VCaP (cell line): Measurements from ENCODE around the gene ACER3.

Source experiments
- H3K27ac ChIP-seq: fragments of 450-650 bp; 2 replicates; pipeline ENCODE4 v1.5.1; 2017
- CTCF ChIP-seq: fragments of 450-650 bp; conservative IDR thresholded peaks from 2 replicates; pipeline ENCODE4 v1.5.1; 2017; ENCODE audit warnings: mild to moderate bottlenecking, moderate library complexity

Gene ACER3

GRCh38 chr11:77044886-77045285, 184.2 kb downstream of the ACER3 start:
- no peak for TF ChIP-seq CTCF

DNA sequence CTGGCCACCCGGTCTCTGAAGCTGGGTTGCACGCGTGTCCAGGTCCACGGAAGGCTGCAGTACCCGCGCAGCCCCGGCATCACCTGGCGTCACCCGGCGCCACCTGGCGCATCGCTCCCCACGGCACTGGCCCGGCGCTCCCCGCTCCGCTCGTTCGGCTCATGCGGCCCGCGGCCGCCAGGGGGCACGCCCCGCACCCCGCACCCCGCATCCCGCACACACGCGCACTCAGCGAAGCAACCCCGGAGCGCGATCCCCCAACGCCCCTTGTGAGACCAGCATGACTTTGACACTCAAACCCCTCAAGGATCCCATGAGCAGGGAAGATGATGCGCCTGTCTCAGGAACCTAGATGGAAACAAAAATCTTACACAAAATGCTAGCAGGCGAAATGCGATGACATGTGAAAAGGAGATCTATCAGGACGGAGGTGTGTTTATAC, 185.4 kb downstream of the ACER3 start:
- H3K27ac ChIP-seq, result peak overlapping the region; percentile 61
- TF ChIP-seq CTCF, result peak; percentile 100

More at GRCh38 chr11:77044886-77045285, 184.2 kb downstream of the ACER3 start:
- no peak overlapping the region for H3K27ac ChIP-seq

DNA sequence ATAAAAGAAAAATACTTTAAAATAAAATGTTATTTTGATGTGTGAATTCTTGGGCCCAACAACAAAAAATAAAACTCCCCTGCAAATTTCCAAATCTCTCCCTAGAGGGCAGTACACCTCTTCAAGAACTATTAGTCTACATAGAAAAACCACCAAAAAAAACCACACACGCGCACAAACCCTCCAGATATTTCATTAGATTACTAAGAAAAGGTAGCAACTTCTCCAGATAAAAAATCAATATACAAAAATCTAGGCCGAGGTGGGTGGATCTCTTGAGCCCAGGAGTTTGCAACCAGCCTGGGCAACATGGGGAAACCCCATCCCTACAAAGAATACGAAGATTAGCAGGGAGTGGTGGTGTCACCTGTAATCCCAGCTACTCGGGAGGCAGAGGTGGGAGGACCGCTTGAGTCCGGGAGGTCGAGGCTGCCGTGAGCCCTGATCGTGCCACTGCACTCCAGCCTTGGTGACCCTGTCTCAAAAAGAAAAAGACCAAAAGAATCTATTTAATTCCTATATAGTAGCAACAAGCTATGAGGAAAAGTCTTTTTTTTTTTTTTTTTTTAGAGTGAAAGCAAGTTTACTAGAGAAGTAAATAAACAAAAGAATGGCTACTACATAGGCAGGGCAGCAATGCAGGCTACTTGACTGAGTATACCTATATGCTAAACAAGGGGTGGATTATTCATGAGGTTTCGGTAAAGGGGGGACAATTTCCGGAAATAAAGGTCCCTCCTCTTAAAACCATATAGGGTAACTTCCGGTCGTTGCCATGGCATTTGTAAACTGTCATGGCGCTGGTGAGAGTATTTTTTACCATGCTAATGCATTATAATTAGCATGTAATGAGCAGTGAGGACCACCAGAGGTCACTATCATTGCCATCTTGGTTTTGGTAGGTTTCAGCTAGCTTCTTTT, 186.5 kb downstream of the ACER3 start:
- peak overlapping the region; percentile 61 for H3K27ac ChIP-seq
- TF ChIP-seq CTCF, result peak; percentile 80

- H3K27ac ChIP-seq, result peak overlapping the region; percentile 61; the same call in 1 of the 2 replicates
- peak; percentile 25 for TF ChIP-seq CTCF
Measured at GRCh38 chr11:77047928-77048446, 187.3 kb downstream of the ACER3 start.

DNA sequence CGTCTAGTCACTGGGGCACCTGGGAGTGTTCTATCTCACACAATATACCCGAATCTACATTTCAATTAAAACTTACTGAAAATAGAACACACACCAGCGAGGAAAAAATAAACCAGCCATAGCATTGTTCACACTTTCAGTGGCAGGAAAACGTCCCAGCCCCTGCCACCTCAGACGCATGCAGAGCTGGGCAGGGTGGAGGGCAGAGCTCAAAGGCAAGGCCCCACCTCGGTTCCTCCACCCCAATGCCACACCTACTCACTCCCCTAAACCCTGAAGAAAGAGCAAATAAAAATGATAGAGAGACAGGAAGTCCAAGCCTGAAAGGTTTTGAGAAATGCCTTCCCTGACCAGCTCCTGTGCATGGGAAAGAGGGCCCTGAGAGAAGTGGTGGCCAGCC, 188.3 kb downstream of the ACER3 start:
- peak overlapping the region; percentile 36; the same call in 1 of the 2 replicates for H3K27ac ChIP-seq
- TF ChIP-seq CTCF, result no peak

GRCh38 chr11:77051511-77051910, 190.8 kb downstream of the ACER3 start:
- H3K27ac ChIP-seq, result no peak overlapping the region
- TF ChIP-seq CTCF, result no peak

DNA sequence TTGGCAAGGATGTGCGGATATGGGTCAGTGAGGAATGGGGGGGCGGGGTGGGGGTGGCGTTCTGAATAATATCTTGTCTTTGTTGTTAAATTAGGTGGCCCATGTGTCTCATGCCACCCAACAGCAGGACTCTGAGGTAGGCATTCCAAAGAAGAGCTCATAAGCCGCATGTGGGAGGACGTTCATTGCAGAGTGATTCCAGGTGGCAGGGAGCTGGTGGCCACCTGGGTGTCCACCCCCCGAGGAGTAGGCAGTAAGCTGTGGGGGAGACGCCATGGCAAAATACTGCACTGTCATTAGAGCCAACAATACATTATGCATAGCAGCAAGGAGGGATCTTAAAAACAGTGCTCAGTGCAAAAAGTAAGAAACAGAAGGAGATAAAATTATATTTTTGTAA, 191.8 kb downstream of the ACER3 start:
- H3K27ac ChIP-seq, result no peak overlapping the region
- no peak for TF ChIP-seq CTCF
